Measurements from ENCODE around the gene PDIA4.

- TF ChIP-seq POLR2A (IDR thresholded peaks at IDR 0.05; ENCODE audit: low read length): no peak
- no peak for TF ChIP-seq GATA1 (IDR thresholded peaks at IDR 0.05; ENCODE audit: low read depth, low read length)
These were observed 25.7 kb downstream of the PDIA4 start for GRCh38 chr7:149002604-149003003.

Data from erythroblast (primary cell).